GM18520 (cell line): ENCODE measurements around the gene TIE1.

ENCODE experiments used
- ATAC-seq: cut with Tn5 transposase; IDR thresholded peaks from one replicate; pipeline ENCODE4 v1.9.1; 2021; ENCODE audit not compliant: unreplicated experiment

Gene TIE1

GRCh38 chr1:43273708-43274107, 27.1 kb upstream of the TIE1 start:
- no peak for ATAC-seq

DNA sequence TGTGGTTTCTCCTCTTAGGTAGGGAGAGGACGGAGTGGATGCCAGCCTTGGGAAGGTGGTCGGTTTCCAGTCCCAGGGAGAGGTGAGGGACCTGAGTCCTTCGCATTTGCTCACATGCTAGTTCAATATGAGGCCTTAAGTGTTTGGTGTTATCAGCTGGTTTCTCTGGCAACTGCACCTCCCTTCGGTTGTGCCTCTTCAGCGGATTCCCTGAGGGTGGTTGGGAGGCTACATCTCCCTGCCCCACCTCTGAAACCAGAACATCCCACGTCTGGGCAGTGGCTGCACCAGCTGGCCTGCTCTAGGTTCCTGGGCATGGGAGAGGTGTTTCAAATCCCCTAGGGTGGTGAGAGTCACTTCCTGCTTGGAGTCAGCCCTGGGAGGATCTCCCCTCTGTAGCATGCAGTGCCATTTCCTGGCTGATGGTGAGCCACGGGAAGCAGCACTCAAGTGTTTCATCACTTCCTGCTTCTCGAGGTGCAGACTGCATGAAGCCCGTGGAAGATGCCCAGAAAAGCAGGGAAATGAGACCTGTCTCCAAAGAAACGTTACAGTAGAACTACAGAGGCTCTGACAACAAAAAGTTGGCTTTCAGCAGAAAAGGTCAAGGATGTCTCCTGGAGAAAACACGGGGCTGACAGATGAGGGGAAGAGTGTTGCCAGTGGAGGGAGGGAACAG, 26.5 kb upstream of the TIE1 start:
- ATAC-seq = no peak

DNA sequence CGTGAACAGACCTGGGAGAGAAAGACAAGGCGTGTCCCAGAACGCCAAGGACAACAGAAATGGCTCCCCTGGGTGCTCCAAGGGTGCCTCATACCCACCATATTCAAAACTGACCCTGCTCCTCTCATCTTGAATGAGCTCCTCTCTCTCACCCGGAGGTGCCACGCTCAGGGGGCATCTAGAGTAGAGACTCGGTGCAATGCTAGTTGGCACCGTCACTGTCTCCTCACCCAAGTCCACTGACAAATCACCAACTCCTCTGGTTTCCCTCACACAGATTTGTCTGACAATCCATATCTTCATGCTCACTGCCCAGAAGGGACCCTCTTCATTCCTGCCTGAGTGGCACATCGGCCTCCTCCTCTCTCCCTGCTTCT, 26.0 kb upstream of the TIE1 start:
- ATAC-seq = no peak

- no peak for ATAC-seq
Observed at GRCh38 chr1:43275826-43276620, 24.8 kb upstream of the TIE1 start.

DNA sequence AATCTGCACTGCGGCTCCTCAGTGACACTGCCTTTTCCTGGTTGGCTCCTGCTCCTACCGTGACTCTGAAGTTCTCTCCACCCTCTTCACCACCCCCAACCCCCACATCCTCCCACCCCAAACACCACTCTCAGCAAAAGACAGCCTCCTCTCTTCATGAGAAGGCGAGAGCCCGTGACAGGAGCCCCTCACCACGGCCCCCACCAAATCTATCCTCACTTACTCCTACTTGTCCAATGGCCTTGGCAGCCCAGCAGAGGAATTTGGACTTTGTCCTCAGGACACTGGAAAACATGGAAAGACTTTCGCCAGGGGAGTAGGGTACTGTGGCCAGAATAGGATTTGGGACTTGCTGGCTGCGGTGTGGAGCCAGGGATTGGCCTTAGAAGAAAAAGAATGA, 24.1 kb upstream of the TIE1 start:
- ATAC-seq = no peak

DNA sequence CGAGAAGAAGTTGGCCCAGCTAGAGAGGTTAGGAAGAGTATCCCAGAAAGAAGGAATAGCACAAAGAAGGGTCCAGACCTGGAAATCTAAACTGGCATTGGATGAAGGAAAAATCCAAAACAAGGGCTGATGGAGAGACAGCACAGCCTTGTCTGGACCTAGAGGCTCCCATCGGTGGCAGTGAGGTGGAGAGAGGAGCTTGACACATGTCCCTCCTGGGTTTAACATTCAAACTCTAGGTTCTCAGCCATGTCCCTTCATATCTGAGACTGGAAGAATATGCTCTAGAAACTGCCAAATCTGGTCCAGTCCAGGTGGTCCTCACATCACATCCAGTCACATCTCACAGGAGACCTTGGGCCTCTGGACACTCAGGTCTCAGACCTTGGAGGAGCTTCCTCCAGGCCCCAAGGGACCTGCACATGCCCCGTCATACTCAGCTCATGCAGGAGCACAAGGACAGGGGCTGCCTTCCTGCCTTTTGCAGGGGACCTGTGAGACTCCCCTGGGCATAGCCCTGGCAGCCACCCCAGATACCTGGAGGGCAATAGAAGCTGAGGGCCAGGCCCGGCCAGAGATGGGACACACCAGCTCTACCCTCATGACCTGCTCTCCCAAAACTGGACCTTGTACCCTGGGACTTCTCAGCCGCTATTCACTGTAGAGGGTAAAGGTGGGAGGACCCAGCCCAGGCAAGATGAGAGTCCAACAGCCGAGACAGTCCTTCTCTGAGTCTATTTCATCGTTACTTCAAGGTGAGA, 23.5 kb upstream of the TIE1 start:
- ATAC-seq = no peak

DNA sequence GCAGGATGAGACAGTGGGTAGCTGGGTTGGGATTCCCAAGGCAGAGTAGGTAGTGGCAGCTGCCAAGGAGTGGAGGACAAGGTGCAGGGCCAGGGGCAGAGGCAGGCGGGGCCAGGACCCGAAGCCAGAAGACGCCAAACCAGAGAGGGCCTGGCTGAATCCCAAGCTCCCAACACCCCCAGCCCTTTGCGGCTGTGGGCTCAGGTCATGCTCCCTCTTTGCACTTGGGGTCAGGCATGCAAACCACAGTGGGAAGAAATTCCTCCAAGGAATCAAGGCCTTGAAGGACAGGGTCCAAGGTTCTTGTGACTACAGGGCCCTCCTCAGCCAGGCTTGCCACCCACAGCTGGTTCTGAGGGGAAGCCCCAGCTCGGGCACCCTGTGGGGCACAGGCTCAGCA, 21.6 kb upstream of the TIE1 start:
- no peak for ATAC-seq

DNA sequence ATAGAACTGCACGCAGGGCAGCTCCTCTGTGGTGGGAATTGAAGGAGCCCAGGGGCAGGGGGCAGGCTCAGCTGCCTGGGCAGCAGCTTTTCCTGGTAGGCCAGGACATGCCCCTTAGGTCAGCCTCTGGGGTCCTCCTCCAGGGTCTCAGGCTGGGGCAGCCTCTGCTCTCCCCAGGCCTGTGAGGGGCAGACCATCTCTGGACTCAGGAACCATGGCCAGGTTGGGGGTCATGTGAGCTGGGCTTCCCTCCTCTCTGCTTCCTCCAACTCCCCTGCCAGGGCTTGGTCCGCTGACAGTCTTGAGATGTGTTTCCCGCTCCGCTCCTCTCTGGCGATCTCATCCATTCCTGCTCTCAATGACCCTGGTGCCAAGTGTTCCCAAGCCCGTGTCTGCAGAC, 21.1 kb upstream of the TIE1 start:
- no peak for ATAC-seq

DNA sequence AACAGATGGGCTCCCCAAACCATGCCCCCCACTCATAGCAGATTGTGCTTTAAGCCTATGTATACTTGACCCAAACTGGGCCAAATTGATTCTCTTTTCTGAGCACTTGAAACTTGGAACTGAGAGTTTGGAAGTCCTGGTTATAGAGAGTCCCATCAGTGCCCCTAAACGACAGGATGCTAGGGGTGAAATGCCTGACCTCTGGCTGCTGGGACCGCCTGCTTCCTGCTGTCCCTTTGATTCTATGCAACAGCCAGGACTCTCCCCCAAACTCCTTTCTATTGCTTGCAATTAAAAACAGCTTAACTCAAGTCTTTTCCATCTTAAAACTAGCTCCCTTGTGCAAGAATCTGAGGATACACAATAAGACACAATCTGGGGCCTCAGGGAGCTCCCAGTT, 20.1 kb upstream of the TIE1 start:
- ATAC-seq = no peak

- ATAC-seq = no peak
Observed at GRCh38 chr1:43282220-43283195, 18.3 kb upstream of the TIE1 start.

DNA sequence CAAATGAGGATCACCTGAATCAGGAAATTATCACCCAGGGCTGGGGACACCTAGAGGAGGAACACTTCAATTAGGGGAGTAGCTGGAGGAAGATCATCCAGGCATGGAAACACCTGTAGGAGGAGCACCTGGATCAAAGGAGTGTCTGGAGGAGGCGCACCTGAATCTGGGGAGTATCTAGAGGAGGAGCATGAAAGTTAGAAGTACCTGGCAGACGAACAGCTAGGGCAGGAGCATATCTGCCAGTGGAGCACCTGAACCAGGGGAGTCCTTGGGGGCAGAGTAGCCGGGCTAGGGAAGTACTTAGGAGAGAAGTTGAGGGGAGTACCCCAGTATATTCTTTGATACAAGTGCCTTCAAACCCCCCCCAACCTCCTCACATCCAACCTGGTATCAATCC, 16.7 kb upstream of the TIE1 start:
- no peak for ATAC-seq

- ATAC-seq = no peak
Observed at GRCh38 chr1:43284546-43285110, 16.2 kb upstream of the TIE1 start.

DNA sequence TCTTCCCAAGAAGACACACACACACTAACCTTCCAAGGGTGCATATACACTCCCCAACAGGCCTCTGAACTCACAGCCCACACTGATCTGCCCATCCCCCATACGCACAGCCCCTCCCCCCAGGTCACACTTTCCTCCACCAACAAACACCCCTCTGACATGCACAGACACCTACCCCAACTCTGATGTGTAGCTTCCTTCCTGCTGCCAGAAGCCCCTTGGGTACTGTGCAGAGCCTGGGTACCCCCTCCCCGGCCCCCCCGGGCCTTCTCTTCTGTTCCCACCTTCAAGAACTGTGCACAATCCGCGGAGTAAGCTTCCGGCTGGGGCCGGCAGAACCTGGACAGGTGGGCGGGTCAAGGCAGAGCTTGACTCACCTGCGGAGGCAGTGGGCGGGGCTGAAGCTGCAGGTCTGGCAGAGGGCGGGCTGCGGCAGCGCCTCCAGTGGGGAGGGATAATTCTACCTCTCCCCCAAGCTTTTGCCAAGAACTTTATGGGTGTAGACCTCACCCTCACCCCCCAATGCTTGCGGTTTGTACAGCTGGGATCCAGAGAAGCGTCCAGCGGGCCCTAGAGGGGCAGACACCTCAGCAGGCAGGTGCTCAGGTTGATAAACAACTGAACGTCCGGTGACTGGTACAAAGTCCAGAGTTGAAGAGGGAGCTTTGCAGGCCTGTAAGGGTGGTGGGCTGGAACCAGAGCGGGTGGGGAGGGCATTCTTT, 15.4 kb upstream of the TIE1 start, which contains the start of gene C1orf210:
Gene C1orf210 (minus strand): TSS at position 313 of the 722 bp plus-strand sequence. CDS start 2,311 bp downstream, outside the sequence.
- no peak for ATAC-seq

DNA sequence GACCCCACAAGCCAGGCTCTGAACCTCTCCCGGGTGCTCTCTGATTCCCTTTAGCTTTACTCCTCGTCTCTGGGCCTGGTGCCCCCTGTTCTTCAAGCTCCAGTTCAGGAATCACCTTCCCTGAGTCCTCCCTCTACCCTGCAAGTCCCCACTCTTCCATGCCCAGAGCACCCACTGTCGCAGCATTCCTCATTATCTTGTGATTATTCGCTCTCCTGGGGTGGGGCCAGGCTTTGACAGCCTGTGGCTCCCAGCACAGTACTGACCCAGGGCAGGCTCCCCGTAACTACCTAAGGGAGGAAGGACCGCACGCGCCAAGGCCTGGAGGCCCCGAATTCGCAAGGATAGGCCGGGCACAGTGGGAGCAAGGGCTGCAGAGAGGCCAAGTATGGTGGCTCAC, 14.7 kb upstream of the TIE1 start:
- ATAC-seq = no peak

GRCh38 chr1:43286533-43286932, 14.2 kb upstream of the TIE1 start:
- ATAC-seq = no peak

GRCh38 chr1:43288058-43288784, 12.6 kb upstream of the TIE1 start:
- no peak for ATAC-seq

GRCh38 chr1:43288785-43289706, 11.7 kb upstream of the TIE1 start:
- no peak for ATAC-seq

DNA sequence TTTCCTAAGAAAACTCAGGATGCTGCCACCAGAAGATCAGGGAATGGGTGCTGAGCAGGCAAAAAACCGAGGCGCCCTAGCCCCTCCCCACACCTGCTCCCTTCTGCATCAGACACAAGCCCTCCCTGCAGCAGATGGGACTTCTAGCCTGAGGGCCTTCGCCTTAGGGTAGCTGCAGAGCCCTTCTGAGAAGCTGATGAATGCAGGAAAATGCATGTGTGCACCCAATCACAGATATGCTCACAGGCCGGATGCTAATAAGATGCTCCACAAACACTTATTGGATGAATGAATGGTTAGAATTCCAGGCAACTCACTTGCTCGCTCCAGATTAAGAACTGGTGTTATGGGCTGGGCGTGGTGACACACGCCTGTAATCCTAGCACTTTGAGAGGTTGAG, 8.6 kb upstream of the TIE1 start:
- no peak for ATAC-seq
